LHCN-M2 (cell line): ENCODE results near the gene SERPINE1. TPM values are rescaled to one million over a fixed set of nuclear protein-coding genes. Genes with fewer than 3 reads are reported as not detected.
A peak's percentile ranks its signal among the peaks of the same experiment; 100 is the strongest.

Experiments
- DNase-seq: peaks from one replicate; pipeline ENCODE4 v3.0.0-alpha.2; 2012; ENCODE audit warnings: low read depth
- total RNA-seq: library from RNA; depleted of rRNA; stranded (reverse); fragments of >200 nt; gene quantifications from 2 replicates; pipeline ENCODE4 v1.2.3, GENCODE V29; 2014

The SERPINE1 gene
- total RNA-seq, 1 experiment from 2014 or later, result 1,980 TPM

- peak; percentile 100 for DNase-seq
Observed at GRCh38 chr7:101121991-101122932, 4.6 kb upstream of the SERPINE1 start.

- no peak for DNase-seq
Observed at GRCh38 chr7:101122933-101123702, 3.8 kb upstream of the SERPINE1 start.

GRCh38 chr7:101123703-101124068 is 3.2 kb upstream of the SERPINE1 start:
- no peak for DNase-seq

GRCh38 chr7:101124376-101125056 is 2.4 kb upstream of the SERPINE1 start:
- DNase-seq, result peak; percentile 100

GRCh38 chr7:101125989-101126650 is 784 bp upstream of the SERPINE1 start:
- DNase-seq, result peak; percentile 90

GRCh38 chr7:101127460-101128039 is 646 bp downstream of the SERPINE1 start:
- DNase-seq, result no peak

GRCh38 chr7:101128040-101128834 is 1.3 kb downstream of the SERPINE1 start:
- peak; percentile 75 for DNase-seq

GRCh38 chr7:101129603-101130117 is 2.8 kb downstream of the SERPINE1 start:
- no peak for DNase-seq

GRCh38 chr7:101132626-101133600 is 6.0 kb downstream of the SERPINE1 start:
- DNase-seq, result peak; percentile 55

GRCh38 chr7:101133621-101134398 is 6.9 kb downstream of the SERPINE1 start:
- DNase-seq, result peak; percentile 76

GRCh38 chr7:101134399-101134980 is 7.6 kb downstream of the SERPINE1 start:
- peak; percentile 66 for DNase-seq

- DNase-seq, result no peak
Observed at GRCh38 chr7:101137651-101138212, 10.8 kb downstream of the SERPINE1 start.

- DNase-seq, result peak; percentile 99
Observed at GRCh38 chr7:101138213-101138870, 11.4 kb downstream of the SERPINE1 start.

- DNase-seq, result peak; percentile 67
Observed at GRCh38 chr7:101140339-101140699, 13.4 kb downstream of the SERPINE1 start.

GRCh38 chr7:101140746-101141382 is 14.0 kb downstream of the SERPINE1 start:
- DNase-seq, result no peak
